Naive thymus-derived CD4-positive, alpha-beta T cell (primary cell): ENCODE measurements around the gene AGTPBP1. TPM values are rescaled to one million over a fixed set of nuclear protein-coding genes. Genes with fewer than 3 reads are reported as not detected.

ENCODE experiments used
- ATAC-seq: fragments of 150-1000 bp; cut with Tn5 transposase; 2 replicates; pipeline ENCODE4 v1.10.0; 2021; ENCODE audit warnings: mild to moderate bottlenecking, moderate library complexity
- CTCF ChIA-PET: fragments of 350-600 bp; sonication (Branson Sonifier 250); formaldehyde crosslinking; loops from one replicate; lab custom pipeline; 2021; ENCODE audit warnings: antibody characterized with exemption; lab: Charles Lee
- POLR2A ChIA-PET: fragments of 350-600 bp; sonication (Branson Sonifier 250); formaldehyde crosslinking; loops from one replicate; lab custom pipeline; 2021; ENCODE audit warnings: antibody characterized with exemption, inconsistent platforms; lab: Charles Lee
- DNase-seq, 9 donors: peaks; one replicate each; pipeline versions ENCODE4 v3.0.0 to v3.0.0-alpha.2; 2020 to 2022; ENCODE audit warnings: mixed read lengths in 1 of 9
- H3K27ac ChIP-seq: one replicate; pipeline ENCODE4 v1.7.0; 2013; ENCODE audit warnings: mild to moderate bottlenecking, low read depth, low read length, moderate library complexity
- H3K27me3 ChIP-seq, 2 donors: one replicate each; pipeline ENCODE4 v1.7.0; 2013; ENCODE audit warnings: low read length in 2 of 2, mild to moderate bottlenecking in 2 of 2, moderate library complexity in 2 of 2; ENCODE audit not compliant: control insufficient read depth in 2 of 2, insufficient read depth in 2 of 2
- H3K36me3 ChIP-seq, 3 experiments: 1 replicate in 2 of 3; 2 replicates in 1 of 3; pipeline ENCODE4 v1.7.0; 2013; ENCODE audit warnings: low read length in 3 of 3, mild to moderate bottlenecking in 3 of 3, moderate library complexity in 1 of 3; ENCODE audit not compliant: insufficient read depth in 3 of 3, control insufficient read depth in 2 of 3
- H3K4me1 ChIP-seq, 2 donors: one replicate each; pipeline ENCODE4 v1.7.0; 2013; ENCODE audit warnings: low read length in 2 of 2, mild to moderate bottlenecking in 2 of 2, moderate library complexity in 1 of 2; ENCODE audit not compliant: control insufficient read depth in 2 of 2, insufficient read depth in 2 of 2
- H3K4me3 ChIP-seq: 2 replicates; pipeline ENCODE4 v1.7.0; 2013; ENCODE audit warnings: mild to moderate bottlenecking, low read length
- H3K9me3 ChIP-seq, 3 experiments: 1 replicate in 2 of 3; 2 replicates in 1 of 3; pipeline ENCODE4 v1.7.0; 2013; ENCODE audit warnings: low read length in 3 of 3; ENCODE audit not compliant: control insufficient read depth in 2 of 3
- H3K27ac Mint-ChIP-seq, 9 donors: one replicate each; pipeline ENCODE4 v1.8.0; 2020 to 2022; ENCODE audit warnings: mixed read lengths in 9 of 9, mild to moderate bottlenecking in 8 of 9, moderate library complexity in 5 of 9, inconsistent platforms in 2 of 9
- H3K27me3 Mint-ChIP-seq, 5 donors: one replicate each; pipeline ENCODE4 v1.8.0; 2021 to 2022; ENCODE audit warnings: mixed read lengths in 5 of 5, mild to moderate bottlenecking in 1 of 5
- H3K36me3 Mint-ChIP-seq, 5 donors: one replicate each; pipeline ENCODE4 v1.8.0; 2020 to 2022; ENCODE audit warnings: mixed read lengths in 5 of 5, mild to moderate bottlenecking in 3 of 5, inconsistent platforms in 1 of 5
- H3K4me1 Mint-ChIP-seq, 7 donors: one replicate each; pipeline ENCODE4 v1.8.0; 2020 to 2022; ENCODE audit warnings: mixed read lengths in 7 of 7, mild to moderate bottlenecking in 3 of 7, inconsistent platforms in 1 of 7
- H3K4me3 Mint-ChIP-seq, 10 donors: one replicate each; pipeline ENCODE4 v1.8.0; 2020 to 2022; ENCODE audit warnings: mild to moderate bottlenecking in 10 of 10, mixed read lengths in 10 of 10, moderate library complexity in 6 of 10, inconsistent platforms in 2 of 10
- H3K9me3 Mint-ChIP-seq, 11 donors: one replicate each; pipeline ENCODE4 v1.8.0; 2020 to 2022; ENCODE audit warnings: mixed read lengths in 11 of 11, mild to moderate bottlenecking in 4 of 11, inconsistent platforms in 1 of 11, moderate library complexity in 1 of 11
- intact Hi-C, 2 donors: fragments of 100-400 bp; cut with micrococcal nuclease; formaldehyde crosslinking; loops; one replicate each; pipeline ENCODE4 v1.15.1; 2023
- polyA plus RNA-seq, 2 donors: library from polyadenylated mRNA; unstranded; fragments of 300-500 nt; fragmentation: Illumina TruSeq; gene quantifications; one replicate each; pipeline ENCODE4 v1.2.3, GENCODE V29; 2021
- total RNA-seq, 6 experiments: library from RNA in 5 of 6; stranded (reverse) in 5 of 6; gene quantifications; 1 replicate in 5 of 6; 2 replicates in 1 of 6; pipeline ENCODE4 v1.2.3 and lab custom pipeline; 2021 to 2026

The AGTPBP1 gene
- total and polyA plus RNA-seq, 7 experiments from 2014 or later: 28.2 to 85.7 (median 44.6) TPM

GRCh38 chr9:85527331-85528020 is 214.3 kb downstream of the AGTPBP1 start:
- no peaks in the 10 kb centered on the region for H3K4me1 ChIP-seq
- H3K9me3 Mint-ChIP-seq: peaks cover 0 to 5% (median 0%) of the 10 kb centered on the region in 11 donors
- ChIA-PET POLR2A (no interaction called here), CTCF (no interaction called here)
- H3K36me3 ChIP-seq: no peaks in the 10 kb centered on the region
- H3K27ac Mint-ChIP-seq: no peak overlapping the region
- H3K36me3 Mint-ChIP-seq: no peaks in the 10 kb centered on the region
- no peak overlapping the region for H3K4me3 ChIP-seq
- H3K4me1 Mint-ChIP-seq: peaks cover 0 to 8% (median 2%) of the 10 kb centered on the region in 7 donors
- H3K27me3 ChIP-seq: no peaks in the 10 kb centered on the region
- peaks cover 15 to 32% (median 30%) of the 10 kb centered on the region in 5 donors for H3K27me3 Mint-ChIP-seq
- no peak overlapping the region for H3K4me3 Mint-ChIP-seq
- no peaks in the 10 kb centered on the region for H3K9me3 ChIP-seq
- intact Hi-C loops: no loop called here
- no peak overlapping the region for H3K27ac ChIP-seq
- DNase-seq (no peak), ATAC-seq (no peak)

- ATAC-seq: no peak
- Mint-ChIP-seq H3K4me3 (no peak overlapping the region), H3K9me3 (peaks cover 0 to 5% (median 0%) of the 10 kb centered on the region in 11 donors), H3K27me3 (peaks cover 34 to 55% (median 51%) of the 10 kb centered on the region in 5 donors), H3K36me3 (no peaks in the 10 kb centered on the region), H3K4me1 (peaks cover 0 to 18% (median 7%) of the 10 kb centered on the region in 7 donors), H3K27ac (no peak overlapping the region)
- no peak overlapping the region for H3K27ac ChIP-seq
- intact Hi-C loops: no loop called here
- no peaks in the 10 kb centered on the region for H3K9me3 ChIP-seq
- no peaks in the 10 kb centered on the region for H3K36me3 ChIP-seq
- ChIA-PET POLR2A (no interaction called here), CTCF (no interaction called here)
- H3K27me3 ChIP-seq: no peaks in the 10 kb centered on the region
- no peak overlapping the region for H3K4me3 ChIP-seq
- DNase-seq: no peak
- H3K4me1 ChIP-seq: no peaks in the 10 kb centered on the region
These were observed 217.2 kb downstream of the AGTPBP1 start for GRCh38 chr9:85524531-85524930.

- H3K9me3 Mint-ChIP-seq: peaks cover 0 to 4% (median 0%) of the 10 kb centered on the region in 11 donors
- Histone ChIP-seq H3K36me3 (no peaks in the 10 kb centered on the region), H3K9me3 (no peaks in the 10 kb centered on the region), H3K4me1 (no peaks in the 10 kb centered on the region), H3K27me3 (no peaks in the 10 kb centered on the region), H3K4me3 (no peak overlapping the region), H3K27ac (no peak overlapping the region)
- intact Hi-C loops: no loop called here
- peak overlapping the region in 6 of 10 donors; percentile 34 to 78 (median 66) for H3K4me3 Mint-ChIP-seq
- no peak overlapping the region for H3K27ac Mint-ChIP-seq
- ATAC-seq (no peak), DNase-seq (no peak)
- H3K36me3 Mint-ChIP-seq: no peaks in the 10 kb centered on the region
- POLR2A ChIA-PET: no interaction called here
- CTCF ChIA-PET: no interaction called here
- H3K4me1 Mint-ChIP-seq: peaks cover 0 to 18% (median 7%) of the 10 kb centered on the region in 7 donors
- H3K27me3 Mint-ChIP-seq: peaks cover 40 to 56% (median 51%) of the 10 kb centered on the region in 5 donors
These were observed 218.6 kb downstream of the AGTPBP1 start for GRCh38 chr9:85523202-85523601.

GRCh38 chr9:85522459-85523092 is 219.2 kb downstream of the AGTPBP1 start:
- Mint-ChIP-seq H3K9me3 (peaks cover 0 to 4% (median 0%) of the 10 kb centered on the region in 11 donors), H3K27ac (no peak overlapping the region), H3K27me3 (peaks cover 40 to 56% (median 54%) of the 10 kb centered on the region in 5 donors), H3K4me1 (peaks cover 0 to 18% (median 7%) of the 10 kb centered on the region in 7 donors), H3K36me3 (no peaks in the 10 kb centered on the region), H3K4me3 (peak overlapping the region; percentile 34 to 78 (median 62))
- Histone ChIP-seq H3K4me3 (no peak overlapping the region), H3K4me1 (no peaks in the 10 kb centered on the region), H3K36me3 (no peaks in the 10 kb centered on the region), H3K27ac (no peak overlapping the region), H3K9me3 (no peaks in the 10 kb centered on the region), H3K27me3 (no peaks in the 10 kb centered on the region)
- ChIA-PET CTCF (no interaction called here), POLR2A (no interaction called here)
- DNase-seq (peak in 3 of 9 donors; percentile 4 to 42 (median 11)), ATAC-seq (peak; percentile 78)
- intact Hi-C loops: no loop called here

GRCh38 chr9:85521371-85522197 is 220.2 kb downstream of the AGTPBP1 start:
- Histone ChIP-seq H3K4me3 (no peak overlapping the region), H3K27ac (no peak overlapping the region), H3K4me1 (no peaks in the 10 kb centered on the region), H3K27me3 (no peaks in the 10 kb centered on the region), H3K36me3 (no peaks in the 10 kb centered on the region), H3K9me3 (no peaks in the 10 kb centered on the region)
- Mint-ChIP-seq H3K36me3 (no peaks in the 10 kb centered on the region), H3K4me1 (peaks cover 0 to 18% (median 7%) of the 10 kb centered on the region in 7 donors), H3K27me3 (peaks cover 45 to 65% (median 49%) of the 10 kb centered on the region in 5 donors), H3K27ac (no peak overlapping the region), H3K4me3 (peak overlapping the region in 4 of 10 donors; percentile 58 to 73 (median 70)), H3K9me3 (peaks cover 0 to 4% (median 0%) of the 10 kb centered on the region in 11 donors)
- intact Hi-C loops: no loop called here
- ChIA-PET CTCF (no interaction called here), POLR2A (no interaction called here)
- no peak for ATAC-seq
- DNase-seq: no peak

- Mint-ChIP-seq H3K4me3 (no peak overlapping the region), H3K27ac (no peak overlapping the region), H3K9me3 (peaks cover 0 to 1% (median 0%) of the 10 kb centered on the region in 11 donors), H3K4me1 (peaks cover 0 to 6% (median 1%) of the 10 kb centered on the region in 7 donors), H3K27me3 (peaks cover 16 to 42% (median 32%) of the 10 kb centered on the region in 5 donors), H3K36me3 (no peaks in the 10 kb centered on the region)
- Histone ChIP-seq H3K27me3 (no peaks in the 10 kb centered on the region), H3K36me3 (no peaks in the 10 kb centered on the region), H3K9me3 (no peaks in the 10 kb centered on the region), H3K4me3 (no peak overlapping the region), H3K27ac (no peak overlapping the region), H3K4me1 (no peaks in the 10 kb centered on the region)
- CTCF ChIA-PET: no interaction called here
- POLR2A ChIA-PET: no interaction called here
- DNase-seq (no peak), ATAC-seq (no peak)
- intact Hi-C loops: no loop called here
These were observed 224.6 kb downstream of the AGTPBP1 start for GRCh38 chr9:85516976-85517637.
